ENCODE measurements around the gene ZNF282.
A peak's percentile ranks its signal among the peaks of the same experiment; 100 is the strongest.

ZNF282 gene

DNA sequence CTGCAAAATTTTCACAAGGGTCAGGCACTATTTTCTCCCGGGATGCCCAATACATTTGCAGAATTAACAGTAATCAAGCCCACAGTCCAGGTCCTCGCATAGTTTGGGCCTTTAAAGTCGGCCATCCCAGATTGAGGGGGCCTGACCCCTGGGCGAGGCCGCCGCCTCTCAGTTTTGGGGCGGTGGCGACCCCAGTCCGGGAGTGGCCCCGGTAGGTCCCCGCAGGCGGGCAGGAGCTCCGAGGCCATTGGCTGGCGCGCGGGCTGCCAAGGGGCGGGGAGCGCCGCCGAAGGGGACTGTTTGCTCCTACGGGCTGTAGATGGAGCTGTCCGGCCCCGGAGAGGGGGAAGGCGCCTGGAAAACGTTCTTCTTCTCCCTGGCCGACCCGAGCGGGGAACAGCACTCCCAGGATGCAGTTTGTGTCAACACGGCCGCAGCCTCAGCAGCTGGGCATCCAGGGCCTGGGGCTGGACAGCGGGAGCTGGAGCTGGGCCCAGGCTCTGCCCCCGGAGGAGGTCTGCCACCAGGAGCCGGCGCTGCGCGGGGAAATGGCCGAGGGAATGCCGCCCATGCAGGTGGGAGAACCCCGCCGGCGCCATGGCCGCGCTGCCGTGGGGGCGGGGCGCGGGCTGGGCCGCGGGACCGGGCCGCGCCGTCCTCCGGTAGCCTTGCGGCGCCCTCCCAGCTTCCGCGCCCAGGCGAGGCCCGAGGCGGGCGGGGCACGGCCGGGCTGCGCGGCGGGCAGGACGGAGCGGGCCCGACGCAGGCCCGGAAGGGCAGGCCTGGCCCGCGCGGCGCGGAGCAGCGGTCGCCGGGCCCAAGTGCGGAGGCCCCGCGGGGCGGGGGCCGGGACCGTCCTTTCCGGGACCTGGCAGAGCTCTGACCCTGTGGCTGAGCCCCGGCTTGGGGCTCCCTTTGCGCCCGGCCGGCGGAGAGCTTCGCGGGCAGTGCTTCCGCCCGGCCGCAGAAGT lies at the start of gene ZNF282:
Gene ZNF282, plus strand, starts transcription at position 367 of the 971 bp plus-strand sequence. Its CDS starts 44 bp downstream, at position 411.
- peak; percentile 91 for DNase-seq (ENCODE audit: low read depth)

DNA sequence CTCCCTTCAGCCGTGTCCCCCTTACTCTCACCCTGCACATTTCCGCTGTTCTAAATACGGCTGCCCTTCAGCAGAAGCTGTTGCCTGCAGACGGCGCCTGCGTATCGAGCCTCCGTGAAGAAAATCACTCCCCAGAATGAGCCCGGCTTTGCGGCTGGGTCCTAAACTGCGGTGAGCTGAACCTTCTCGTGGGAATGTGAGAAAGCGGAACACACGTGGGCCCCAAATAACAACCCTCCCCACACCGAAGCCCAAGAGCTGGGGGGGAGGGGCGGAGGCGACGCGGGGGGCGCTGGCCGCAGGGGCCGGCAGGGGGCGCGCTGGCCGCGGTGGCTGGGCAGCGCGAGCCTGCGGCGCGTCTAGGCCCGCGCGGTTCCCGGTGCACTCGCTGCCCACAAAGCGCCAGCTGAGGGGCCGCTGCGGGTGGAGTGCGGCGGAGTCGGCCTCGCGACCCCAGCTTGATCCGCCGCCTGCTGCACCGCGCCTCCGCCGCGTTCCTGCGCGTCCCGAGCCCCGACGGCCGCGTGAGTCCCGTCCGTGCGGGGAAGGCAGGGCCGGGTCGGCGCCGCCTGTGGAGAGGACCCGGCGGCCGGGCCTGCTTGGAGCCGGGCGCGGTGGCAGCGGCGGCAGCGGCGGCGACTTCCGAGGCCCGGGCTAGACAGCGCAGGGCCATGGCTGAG lies 48.1 kb upstream of the ZNF282 start, which contains the start of gene ZNF398:
Gene ZNF398, plus strand, starts transcription at position 382 of the 680 bp plus-strand sequence. Its CDS starts 290 bp downstream, at position 672.
- DNase-seq (ENCODE audit: low read depth), result peak; percentile 80

- peak; percentile 70 for DNase-seq (ENCODE audit: low read depth)
Observed at GRCh38 chr7:149147752-149148653, 47.3 kb upstream of the ZNF282 start.

GRCh38 chr7:149150981-149151380 lies 44.4 kb upstream of the ZNF282 start:
- DNase-seq (ENCODE audit: low read depth), result no peak

- DNase-seq (ENCODE audit: low read depth), result no peak
Observed at GRCh38 chr7:149153346-149153745, 42.0 kb upstream of the ZNF282 start.

DNA sequence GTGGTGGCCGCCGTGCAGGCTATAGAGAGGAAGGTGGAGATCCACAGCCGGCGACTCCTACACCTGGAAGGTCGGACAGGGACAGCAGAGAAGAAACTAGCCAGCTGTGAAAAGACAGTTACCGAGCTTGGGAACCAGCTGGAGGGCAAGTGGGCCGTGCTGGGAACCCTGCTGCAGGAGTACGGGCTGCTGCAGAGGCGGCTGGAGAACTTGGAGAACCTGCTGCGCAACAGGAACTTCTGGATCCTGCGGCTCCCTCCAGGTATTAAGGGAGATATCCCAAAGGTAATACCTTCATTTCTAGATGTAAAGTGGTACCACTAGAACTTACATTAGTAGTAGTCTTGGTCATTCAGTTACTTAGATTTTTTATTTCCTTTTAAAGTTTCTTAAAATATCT lies 41.3 kb upstream of the ZNF282 start:
- no peak for DNase-seq (ENCODE audit: low read depth)

DNA sequence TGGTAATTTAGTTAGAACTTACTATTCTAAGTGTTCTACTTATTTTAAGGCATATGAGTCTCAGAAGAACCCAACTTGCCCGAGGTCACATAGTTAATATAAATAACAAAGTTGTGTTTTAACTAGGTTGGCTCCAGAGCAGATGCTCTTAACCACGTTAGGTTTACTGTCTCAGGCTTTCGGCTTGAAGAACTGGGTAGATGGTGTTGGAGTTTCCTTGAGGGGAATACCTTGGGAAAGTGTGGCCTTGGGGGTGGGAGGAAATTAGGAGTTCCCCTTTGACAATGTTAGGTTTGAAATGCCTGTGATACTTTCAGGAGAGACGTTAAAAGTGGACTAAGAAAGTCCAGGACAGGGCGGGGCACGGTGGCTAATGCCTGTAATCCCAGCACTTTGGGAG lies 38.4 kb upstream of the ZNF282 start:
- no peak for DNase-seq (ENCODE audit: low read depth)

DNA sequence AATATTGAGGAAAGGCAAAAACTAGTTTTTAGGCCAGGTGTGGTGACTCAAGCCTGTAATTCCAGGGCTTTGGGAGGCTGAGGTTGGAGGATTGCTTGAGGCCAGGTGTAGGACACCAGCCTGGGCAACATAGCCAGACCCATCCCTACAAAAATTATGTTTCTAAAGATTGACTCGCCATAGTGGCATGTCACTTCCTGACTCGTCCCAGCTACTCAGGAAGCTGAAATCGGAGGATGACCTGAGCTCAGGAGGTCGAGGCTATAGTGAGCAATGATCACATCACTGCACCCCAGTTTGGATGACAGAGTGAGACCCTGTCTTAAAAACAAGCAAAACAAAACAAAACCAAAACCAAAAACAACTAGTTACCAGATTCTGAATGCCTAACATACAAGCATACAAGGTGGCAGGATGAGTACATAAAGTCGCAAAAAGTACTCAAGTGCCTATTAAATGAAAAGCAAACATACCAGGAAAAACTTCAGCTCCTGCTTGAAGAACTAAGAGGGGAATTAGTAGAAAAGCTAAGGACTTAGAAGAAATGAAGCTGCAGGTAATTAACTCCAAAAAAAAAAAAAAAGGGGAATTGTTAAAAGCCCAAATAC lies 34.0 kb upstream of the ZNF282 start:
- DNase-seq (ENCODE audit: low read depth), result peak; percentile 75

GRCh38 chr7:149166142-149166541 lies 29.2 kb upstream of the ZNF282 start:
- no peak for DNase-seq (ENCODE audit: low read depth)

DNA sequence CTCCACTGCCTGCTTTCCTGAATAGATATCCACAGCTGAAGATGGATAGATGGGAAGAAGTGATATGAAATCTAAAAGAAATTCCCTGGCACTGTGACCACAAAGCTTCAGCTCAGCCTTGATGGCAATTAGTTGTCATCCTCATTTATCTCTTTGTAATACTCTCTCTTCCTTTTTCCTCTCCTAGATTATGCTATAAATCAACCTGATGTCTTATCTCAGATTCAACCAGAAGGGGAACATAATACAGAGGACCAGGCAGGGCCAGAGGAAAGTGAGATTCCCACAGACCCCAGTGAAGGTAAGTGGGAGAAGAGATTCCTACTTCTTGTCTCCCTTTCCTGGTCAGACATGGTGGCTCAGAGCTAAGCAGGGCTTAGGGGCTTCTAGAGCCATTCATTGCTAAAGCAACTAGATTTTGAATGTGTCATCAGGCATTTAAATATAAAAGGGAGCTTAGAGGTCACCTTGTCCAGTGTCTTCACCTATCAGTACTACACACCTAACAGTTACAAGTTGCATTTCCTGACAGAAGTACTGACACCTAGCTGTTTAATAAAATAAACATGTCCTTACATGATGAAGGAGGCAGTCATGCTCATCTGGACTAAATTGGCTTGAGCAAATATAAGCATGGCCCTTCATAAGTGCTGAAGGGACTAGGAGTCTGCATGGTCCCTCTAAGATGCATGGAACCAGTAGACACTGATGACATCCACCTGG lies 28.6 kb upstream of the ZNF282 start:
- DNase-seq (ENCODE audit: low read depth), result no peak

DNA sequence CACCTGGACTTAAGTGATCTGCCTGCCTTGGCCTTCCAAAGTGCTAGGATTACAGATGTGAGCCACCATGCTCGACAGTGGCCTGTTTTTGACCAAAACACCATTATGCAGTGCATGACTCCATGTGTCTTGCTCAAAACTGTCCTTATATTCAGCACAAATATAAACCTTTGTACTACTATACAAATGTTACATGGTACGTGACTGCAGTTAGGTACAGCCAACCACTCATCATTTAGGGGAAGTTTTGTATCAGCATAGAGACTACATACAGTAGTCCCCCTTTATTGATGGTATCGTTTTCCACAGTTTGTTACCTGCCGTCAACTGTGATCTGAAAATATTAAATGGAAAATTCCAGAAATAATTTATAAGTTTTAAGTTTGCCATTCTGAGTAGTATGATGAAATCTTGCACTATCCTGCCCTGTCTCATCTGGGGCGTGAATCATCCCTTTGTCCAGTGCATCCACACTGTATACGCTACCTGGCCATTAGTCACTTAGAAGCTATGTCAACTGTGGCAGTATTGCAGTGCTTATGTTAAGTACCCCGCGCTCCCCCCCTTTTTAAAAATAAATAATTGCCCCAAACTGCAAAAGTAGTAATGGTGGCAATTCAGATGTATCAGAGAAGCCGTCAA lies 23.3 kb upstream of the ZNF282 start:
- peak; percentile 84 for DNase-seq (ENCODE audit: low read depth)

- DNase-seq (ENCODE audit: low read depth), result no peak
Observed at GRCh38 chr7:149172534-149172920, 22.8 kb upstream of the ZNF282 start.

DNA sequence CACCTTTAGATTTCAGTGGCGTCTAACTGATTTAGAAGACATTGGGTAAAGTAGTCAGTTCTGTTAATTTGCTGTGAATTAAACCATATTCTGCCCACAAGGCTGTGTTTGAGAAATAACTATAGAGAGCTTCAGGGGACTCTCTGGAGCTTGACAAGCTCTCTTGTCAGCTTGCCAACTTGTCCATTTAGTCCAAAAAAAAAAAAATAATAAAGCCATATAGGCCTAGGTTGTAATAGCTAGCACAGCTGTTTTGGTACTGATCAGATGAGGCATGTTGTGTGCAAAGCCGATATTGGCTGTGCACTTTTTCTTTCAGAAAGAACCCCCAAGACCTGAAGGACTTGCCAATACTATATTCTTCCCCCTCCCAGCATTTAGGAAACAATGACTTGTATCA lies 20.2 kb upstream of the ZNF282 start:
- no peak for DNase-seq (ENCODE audit: low read depth)

GRCh38 chr7:149179241-149179640 lies 16.1 kb upstream of the ZNF282 start:
- no peak for DNase-seq (ENCODE audit: low read depth)

DNA sequence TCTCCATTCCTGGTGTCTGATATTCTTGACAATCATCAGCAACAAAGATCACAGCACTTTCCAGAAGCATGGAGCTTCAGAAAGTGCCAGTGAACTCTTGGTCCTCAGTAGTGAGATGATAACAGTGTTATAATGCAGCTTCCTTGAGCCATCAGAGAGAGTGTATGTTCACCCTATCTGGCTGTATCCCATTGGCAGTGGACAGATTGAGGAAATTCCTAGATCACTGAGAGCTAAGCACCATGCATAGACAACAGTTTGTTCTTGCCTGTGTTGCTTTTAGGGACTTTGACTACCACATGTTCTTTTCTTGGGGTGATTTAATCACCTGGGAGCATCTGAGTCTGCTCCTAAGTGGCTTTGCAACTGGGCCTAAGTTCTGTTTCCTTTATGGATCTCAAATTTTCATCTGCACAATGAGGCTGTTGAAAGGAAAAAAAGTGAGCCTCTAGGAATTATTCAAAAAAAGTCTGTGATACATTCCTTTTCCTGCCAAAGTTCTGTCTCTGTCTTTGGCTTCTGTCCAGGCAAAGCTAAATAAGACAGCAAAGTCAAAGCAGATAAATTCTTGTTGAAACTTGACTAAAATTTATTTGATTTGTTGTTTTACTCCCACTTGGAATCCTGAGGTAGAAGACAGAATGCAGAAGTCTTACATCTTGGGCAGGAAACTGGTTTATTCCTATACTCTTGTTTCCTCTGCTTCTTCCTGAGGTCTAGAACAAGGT lies 14.5 kb upstream of the ZNF282 start:
- DNase-seq (ENCODE audit: low read depth), result no peak

- DNase-seq (ENCODE audit: low read depth), result no peak
Observed at GRCh38 chr7:149181450-149181790, 13.9 kb upstream of the ZNF282 start.

DNA sequence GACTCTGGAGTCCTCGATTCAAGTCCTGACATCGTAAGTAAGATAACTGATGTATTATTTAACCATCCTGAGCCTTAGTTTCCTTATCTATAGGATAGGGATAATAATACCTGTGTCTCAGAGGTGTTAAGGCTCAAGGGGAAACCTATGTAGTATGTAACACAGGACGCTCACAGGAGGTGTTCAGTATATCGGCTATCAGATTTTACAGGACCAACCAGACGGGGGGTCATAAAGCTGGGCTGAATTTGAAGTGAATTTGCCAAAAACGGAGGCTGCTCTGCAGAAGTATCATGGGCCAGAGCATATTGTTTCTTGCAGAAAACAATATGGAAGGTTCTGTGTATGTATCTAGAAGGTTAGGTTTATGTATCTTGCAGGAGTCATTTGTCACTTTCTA lies 11.1 kb upstream of the ZNF282 start:
- no peak for DNase-seq (ENCODE audit: low read depth)

GRCh38 chr7:149188213-149188612 lies 7.1 kb upstream of the ZNF282 start:
- DNase-seq (ENCODE audit: low read depth), result no peak

DNA sequence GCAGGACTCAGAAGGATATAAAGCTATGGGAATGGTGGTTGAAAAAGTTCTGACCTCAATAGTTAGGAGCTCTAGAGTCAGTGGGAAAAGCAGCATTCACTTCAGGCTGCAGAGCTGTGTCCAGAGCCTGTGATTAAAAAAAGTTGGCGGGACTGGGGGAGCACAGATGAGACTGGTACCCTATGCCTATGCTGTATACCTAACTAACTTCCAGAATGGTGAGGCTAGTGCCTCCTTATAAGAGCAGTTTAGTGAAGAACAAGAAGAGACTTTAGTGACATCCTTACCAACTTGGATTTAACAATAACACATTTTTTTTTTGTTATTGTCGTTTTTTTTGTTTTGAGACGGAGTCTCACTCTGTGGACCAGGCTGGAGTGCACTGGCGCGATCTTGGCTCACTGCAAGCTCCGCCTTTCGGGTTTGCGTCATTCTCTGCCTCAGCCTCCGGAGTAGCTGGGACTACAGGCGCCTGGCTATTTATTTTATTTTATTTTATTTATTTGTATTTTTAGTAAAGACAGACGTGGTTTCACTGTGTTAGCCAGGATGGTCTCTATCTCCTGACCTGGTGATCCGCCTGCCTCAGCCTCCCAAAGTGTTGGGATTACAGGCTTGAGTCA lies 6.6 kb upstream of the ZNF282 start:
- no peak for DNase-seq (ENCODE audit: low read depth)
